Stimulated activated CD4-positive, alpha-beta T cell treated with anti-CD3 and anti-CD28 coated beads, Interleukin-4, amount 100 ng/mL, for 1 hour (primary cell): ENCODE data around the gene MAGEA12.
"Not testable (repeated sequence)": the region's sequence is repeated elsewhere in the genome, so short reads cannot be mapped to it uniquely, and the experiment has no call there.

Experiments used
- DNase-seq: peaks from one replicate; pipeline ENCODE4 v3.0.0-alpha.2; 2020

MAGEA12 gene

GRCh38 chrX:152769549-152770289 is 36.2 kb downstream of the MAGEA12 start, which contains the start of gene MAGEA6:
TSS of gene MAGEA6 (minus strand) at chrX:152769689. CDS start at chrX:152767650, 2,039 bp downstream.
- not testable (repeated sequence) for DNase-seq

GRCh38 chrX:152787062-152787461 is 53.5 kb downstream of the MAGEA12 start:
- DNase-seq = not testable (repeated sequence)
